ENCODE data around the gene CHD5. TPM values are rescaled to one million over a fixed set of nuclear protein-coding genes. Genes with fewer than 3 reads are reported as not detected.
"Not testable (repeated sequence)": the region's sequence is repeated elsewhere in the genome, so short reads cannot be mapped to it uniquely, and the experiment has no call there.

The CHD5 gene
- total RNA-seq, 4 donors from 2014 or later, result 0.05 TPM; not detected in 3

- Histone ChIP-seq H3K27me3 (peaks cover 0 to 10% (median 3%) of the 10 kb centered on the region in 3 donors), H3K4me1 (no peaks in the 10 kb centered on the region), H3K9me3 (no peaks in the 10 kb centered on the region), H3K4me3 (no peak overlapping the region), H3K27ac (no peak overlapping the region), H3K36me3 (no peaks in the 10 kb centered on the region)
- DNase-seq, result no peak
- in situ Hi-C loops (cut with MboI; ENCODE audit: low sequenced_read_pairs in 4 of 4), result no loop called here
- ATAC-seq, result no peak
- intact Hi-C loops (cut with DNase I; ENCODE audit: low total_unique reads), result no loop called here
- TF ChIP-seq POLR2A (IDR thresholded peaks at IDR 0.05) (no peak), CTCF (IDR thresholded peaks at IDR 0.05 in 4 of 5, conservative IDR thresholded peaks at IDR 0.05 in 1 of 5) (no peak)
Observed at GRCh38 chr1:6066680-6067079, 113.4 kb downstream of the CHD5 start.

- intact Hi-C loops (cut with DNase I; ENCODE audit: low total_unique reads), result no loop called here
- no peaks in the 10 kb centered on the region for H3K36me3 ChIP-seq
- ATAC-seq, result no peak
- DNase-seq, result no peak
- H3K27me3 ChIP-seq, result peaks cover 0 to 7% (median 3%) of the 10 kb centered on the region in 3 donors
- H3K9me3 ChIP-seq, result no peaks in the 10 kb centered on the region
- no peak overlapping the region for H3K4me3 ChIP-seq
- H3K27ac ChIP-seq, result no peak overlapping the region
- in situ Hi-C loops (cut with MboI; ENCODE audit: low sequenced_read_pairs in 4 of 4), result no loop called here
- no peaks in the 10 kb centered on the region for H3K4me1 ChIP-seq
- TF ChIP-seq POLR2A (IDR thresholded peaks at IDR 0.05) (no peak), CTCF (IDR thresholded peaks at IDR 0.05 in 4 of 5, conservative IDR thresholded peaks at IDR 0.05 in 1 of 5) (no peak)
Observed at GRCh38 chr1:6065093-6065858, 114.8 kb downstream of the CHD5 start.

GRCh38 chr1:6063532-6064053 is 116.5 kb downstream of the CHD5 start:
- in situ Hi-C loops (cut with MboI; ENCODE audit: low sequenced_read_pairs in 4 of 4); H3K4me3 ChIP-seq; DNase-seq; H3K9me3 ChIP-seq; ATAC-seq; H3K4me1 ChIP-seq; H3K27me3 ChIP-seq; H3K27ac ChIP-seq; intact Hi-C loops (cut with DNase I; ENCODE audit: low total_unique reads); H3K36me3 ChIP-seq: not testable (repeated sequence)

DNA sequence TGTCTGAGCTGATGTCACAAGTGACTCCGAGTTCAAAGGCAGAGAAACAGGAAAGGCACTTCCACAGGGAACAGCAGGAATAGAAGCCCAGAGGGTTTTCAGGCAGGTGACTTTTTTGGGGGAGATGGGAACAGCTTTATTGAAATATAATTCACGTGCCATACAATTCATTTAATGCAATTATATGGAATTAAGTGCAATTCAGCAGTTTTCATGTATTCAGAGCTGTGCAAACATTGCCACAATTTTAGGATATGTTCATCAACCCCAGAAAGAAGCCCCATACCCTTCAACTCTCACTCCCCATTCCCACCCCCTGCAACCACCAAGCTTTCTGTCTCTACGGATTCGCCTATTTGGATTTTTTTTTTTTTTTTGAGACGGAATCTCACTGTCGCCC is 117.5 kb downstream of the CHD5 start:
- no peak for DNase-seq
- in situ Hi-C loops (cut with MboI; ENCODE audit: low sequenced_read_pairs in 4 of 4) (no loop called here), intact Hi-C loops (cut with DNase I; ENCODE audit: low total_unique reads) (no loop called here)
- Histone ChIP-seq H3K27ac (no peak overlapping the region), H3K4me3 (no peak overlapping the region), H3K36me3 (no peaks in the 10 kb centered on the region), H3K9me3 (no peaks in the 10 kb centered on the region), H3K4me1 (peaks cover 3 to 5% of the 10 kb centered on the region in 2 donors), H3K27me3 (peaks cover 0 to 7% (median 3%) of the 10 kb centered on the region in 3 donors)
- TF ChIP-seq POLR2A (IDR thresholded peaks at IDR 0.05) (no peak), CTCF (IDR thresholded peaks at IDR 0.05 in 4 of 5, conservative IDR thresholded peaks at IDR 0.05 in 1 of 5) (no peak)
- no peak for ATAC-seq

DNA sequence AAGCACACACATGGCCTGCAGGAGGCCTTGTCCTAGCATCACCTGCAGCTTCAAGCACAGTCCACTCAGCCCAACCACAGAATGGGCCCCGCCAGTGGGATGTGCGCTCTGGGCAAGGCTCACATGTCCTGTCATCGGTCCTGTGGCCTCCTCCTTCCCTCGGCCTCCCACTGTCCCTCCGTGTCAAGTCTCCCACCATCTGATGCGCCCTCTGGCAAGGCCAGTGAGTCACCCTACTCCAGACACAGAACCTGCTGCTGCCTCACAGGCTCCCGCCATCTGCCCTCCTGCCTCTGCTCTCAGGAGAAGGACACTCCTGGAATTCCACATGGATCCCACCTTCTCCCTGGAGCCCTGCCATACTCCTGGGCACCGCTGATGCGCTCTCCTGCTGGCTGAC is 120.3 kb downstream of the CHD5 start:
- Histone ChIP-seq H3K4me3 (no peak overlapping the region), H3K27ac (no peak overlapping the region), H3K36me3 (no peaks in the 10 kb centered on the region), H3K4me1 (peaks cover 3 to 5% of the 10 kb centered on the region in 2 donors), H3K27me3 (peaks cover 0 to 6% (median 0%) of the 10 kb centered on the region in 3 donors), H3K9me3 (no peaks in the 10 kb centered on the region)
- in situ Hi-C loops (cut with MboI; ENCODE audit: low sequenced_read_pairs in 4 of 4) (no loop called here), intact Hi-C loops (cut with DNase I; ENCODE audit: low total_unique reads) (no loop called here)
- ATAC-seq (no peak), DNase-seq (no peak)
- TF ChIP-seq CTCF (IDR thresholded peaks at IDR 0.05 in 4 of 5, conservative IDR thresholded peaks at IDR 0.05 in 1 of 5), result no peak
- no peak for TF ChIP-seq POLR2A (IDR thresholded peaks at IDR 0.05)

Data from gastrocnemius medialis (tissue), 4 donors.